Testis (tissue), 3 donors: ENCODE measurements around the gene FUCA2. TPM values are rescaled to one million over a fixed set of nuclear protein-coding genes. Genes with fewer than 3 reads are reported as not detected.

Experiments
- DNase-seq: peaks from one replicate; pipeline ENCODE4 v3.0.0-alpha.2; 2019
- H3K27ac ChIP-seq, 2 donors: fragments of 200-600 bp; sonication (generic); one replicate each; pipeline ENCODE4 v1.5.1; 2019
- H3K27me3 ChIP-seq: fragments of 200-600 bp; sonication (generic); one replicate; pipeline ENCODE4 v1.5.1; 2019
- H3K36me3 ChIP-seq: fragments of 200-600 bp; sonication (generic); one replicate; pipeline ENCODE4 v1.5.1; 2017; ENCODE audit warnings: low read depth; ENCODE audit errors: missing control alignments
- H3K4me1 ChIP-seq: fragments of 200-600 bp; sonication (generic); one replicate; pipeline ENCODE4 v1.5.1; 2019
- H3K4me3 ChIP-seq, 2 donors: fragments of 200-600 bp; sonication (generic); one replicate each; pipeline ENCODE4 v1.5.1; 2017 to 2019
- H3K9me3 ChIP-seq: fragments of 200-600 bp; sonication (generic); one replicate; pipeline ENCODE4 v1.5.1; 2017
- POLR2A ChIP-seq: fragments of 450-650 bp; IDR thresholded peaks from one replicate; pipeline ENCODE4 v1.6.1; 2017; ENCODE audit warnings: antibody characterized with exemption, mild to moderate bottlenecking, moderate library complexity
- WGBS, 2 donors: methylation state at CpG; one replicate each; pipeline ENCODE4 v1.1.5; 2018; 5-methylcytosine and 5-hydroxymethylcytosine counted together
- intact Hi-C: fragments of 100-400 bp; cut with DNase I; formaldehyde crosslinking; loops from one replicate; pipeline ENCODE4 v1.15.1; 2023; ENCODE audit warnings: low total_unique reads
- polyA plus RNA-seq: library from polyadenylated mRNA; stranded (reverse); fragments of 350-450 nt; fragmentation: Illumina TruSeq; extraction: RNeasy Lipid Tissue Mini Kit (QIAGEN cat#74804); gene quantifications from one replicate; pipeline ENCODE4 v1.2.3, GENCODE V29; 2014; ENCODE audit warnings: low read depth, low replicate concordance; ENCODE audit not compliant: insufficient read depth
- total RNA-seq, 2 donors: library from RNA; depleted of rRNA; stranded (reverse); fragments of >200 nt; gene quantifications; one replicate each; pipeline ENCODE4 v1.2.3, GENCODE V29; 2016
- TF ChIP-seq, protein P1 (sequence below), 3 experiments: fragments of 450-650 bp in 2 of 3; fragments of 200-600 bp in 1 of 3; sonication (generic) in 1 of 3; IDR thresholded peaks; one replicate each; pipeline ENCODE4 v1.5.1; 2016 to 2019; ENCODE audit warnings: antibody characterized with exemption in 3 of 3, mild to moderate bottlenecking in 2 of 3, moderate library complexity in 1 of 3

The FUCA2 gene
- total and polyA plus RNA-seq, 3 donors from 2014 or later: 20.0 to 29.4 (median 25.3) TPM

DNA sequence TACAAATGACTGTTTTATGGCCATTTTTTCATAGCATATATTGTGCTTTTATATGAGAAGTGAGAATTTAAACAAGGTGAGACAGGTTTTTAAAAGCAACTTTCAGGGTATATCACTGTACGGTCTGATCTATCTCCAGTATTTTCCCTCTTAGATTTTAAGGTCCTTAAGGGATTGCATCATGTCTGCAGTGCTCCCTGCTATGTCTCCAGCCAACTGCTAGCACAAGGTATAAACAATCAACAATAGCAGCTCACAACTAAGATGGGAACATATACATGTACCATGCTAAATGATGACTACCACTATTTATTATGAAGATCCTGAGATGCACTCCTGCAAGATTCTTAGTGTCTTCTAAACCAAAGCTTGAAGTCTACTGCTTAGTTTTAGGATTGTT is 7.2 kb downstream of the FUCA2 start:
- Histone ChIP-seq H3K9me3 (no peaks in the 10 kb centered on the region), H3K4me3 (no peak overlapping the region), H3K27me3 (no peaks in the 10 kb centered on the region), H3K27ac (no peak overlapping the region), H3K4me1 (no peaks in the 10 kb centered on the region), H3K36me3 (no peaks in the 10 kb centered on the region)
- intact Hi-C loops: no loop called here
- WGBS, 2 donors: 76 to 88% methylated on average over 1 of the region's 1 CpG
- no peak for DNase-seq
- TF ChIP-seq, protein P1, sequence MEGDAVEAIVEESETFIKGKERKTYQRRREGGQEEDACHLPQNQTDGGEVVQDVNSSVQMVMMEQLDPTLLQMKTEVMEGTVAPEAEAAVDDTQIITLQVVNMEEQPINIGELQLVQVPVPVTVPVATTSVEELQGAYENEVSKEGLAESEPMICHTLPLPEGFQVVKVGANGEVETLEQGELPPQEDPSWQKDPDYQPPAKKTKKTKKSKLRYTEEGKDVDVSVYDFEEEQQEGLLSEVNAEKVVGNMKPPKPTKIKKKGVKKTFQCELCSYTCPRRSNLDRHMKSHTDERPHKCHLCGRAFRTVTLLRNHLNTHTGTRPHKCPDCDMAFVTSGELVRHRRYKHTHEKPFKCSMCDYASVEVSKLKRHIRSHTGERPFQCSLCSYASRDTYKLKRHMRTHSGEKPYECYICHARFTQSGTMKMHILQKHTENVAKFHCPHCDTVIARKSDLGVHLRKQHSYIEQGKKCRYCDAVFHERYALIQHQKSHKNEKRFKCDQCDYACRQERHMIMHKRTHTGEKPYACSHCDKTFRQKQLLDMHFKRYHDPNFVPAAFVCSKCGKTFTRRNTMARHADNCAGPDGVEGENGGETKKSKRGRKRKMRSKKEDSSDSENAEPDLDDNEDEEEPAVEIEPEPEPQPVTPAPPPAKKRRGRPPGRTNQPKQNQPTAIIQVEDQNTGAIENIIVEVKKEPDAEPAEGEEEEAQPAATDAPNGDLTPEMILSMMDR (IDR thresholded peaks at IDR 0.05): no peak
- TF ChIP-seq POLR2A: no peak

DNA sequence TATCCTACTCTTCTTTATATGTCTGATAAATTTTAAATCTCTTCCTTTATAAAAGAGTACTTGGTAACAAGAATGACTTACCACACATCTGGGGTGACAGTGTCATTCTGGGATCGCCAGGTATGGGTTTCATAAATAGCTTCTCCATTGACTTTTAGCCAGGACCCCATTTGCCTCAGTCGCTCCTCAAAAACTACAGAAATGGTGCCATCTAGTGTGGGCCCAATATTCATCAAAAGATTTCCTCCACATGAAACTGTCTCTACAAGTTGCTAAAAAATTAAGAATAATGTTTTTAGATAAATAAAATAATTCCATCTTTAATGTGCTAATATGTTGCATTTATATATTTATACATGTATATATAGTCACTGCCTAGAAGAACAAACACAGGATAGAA is 9.7 kb downstream of the FUCA2 start:
- no peaks in the 10 kb centered on the region for H3K4me1 ChIP-seq
- no peak overlapping the region for H3K27ac ChIP-seq
- DNase-seq: no peak
- WGBS, 2 donors: 96 to 97% methylated on average over 2 of the region's 2 CpGs
- no peaks in the 10 kb centered on the region for H3K36me3 ChIP-seq
- no peaks in the 10 kb centered on the region for H3K9me3 ChIP-seq
- intact Hi-C loops: no loop called here
- no peaks in the 10 kb centered on the region for H3K27me3 ChIP-seq
- H3K4me3 ChIP-seq: no peak overlapping the region
- no peak for TF ChIP-seq POLR2A
- TF ChIP-seq, protein P1 (IDR thresholded peaks at IDR 0.05): no peak

DNA sequence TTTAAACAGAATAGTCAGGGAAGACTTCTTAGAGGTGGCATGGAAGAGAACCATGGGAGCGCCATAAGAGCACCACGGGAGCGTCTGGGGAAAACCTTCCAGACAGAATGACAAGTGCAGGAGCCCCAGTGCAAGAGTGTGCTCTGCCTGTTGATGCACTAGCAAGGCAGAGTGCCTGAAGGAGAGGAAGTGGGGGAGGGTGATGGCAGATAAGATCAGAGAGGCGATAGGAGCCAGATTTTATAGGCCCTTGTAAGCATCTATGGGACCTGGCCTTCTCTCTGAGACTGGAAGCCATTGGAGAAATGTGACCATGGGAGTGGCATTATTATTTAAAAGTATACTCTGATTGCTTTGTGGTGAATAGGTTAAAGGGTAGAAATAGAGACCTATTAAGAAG is 13.1 kb downstream of the FUCA2 start:
- DNase-seq: no peak
- Histone ChIP-seq H3K36me3 (no peaks in the 10 kb centered on the region), H3K4me1 (no peaks in the 10 kb centered on the region), H3K9me3 (no peaks in the 10 kb centered on the region), H3K27me3 (no peaks in the 10 kb centered on the region), H3K27ac (no peak overlapping the region), H3K4me3 (no peak overlapping the region)
- intact Hi-C loops: no loop called here
- TF ChIP-seq, protein P1 (IDR thresholded peaks at IDR 0.05): no peak
- no peak for TF ChIP-seq POLR2A
- WGBS, 2 donors: 80 to 82% methylated on average over 4 of the region's 4 CpGs

GRCh38 chr6:143496974-143497373 is 14.5 kb downstream of the FUCA2 start:
- WGBS, 2 donors: 95 to 100% methylated on average over 1 of the region's 1 CpG
- no peaks in the 10 kb centered on the region for H3K9me3 ChIP-seq
- no peak overlapping the region for H3K27ac ChIP-seq
- no peaks in the 10 kb centered on the region for H3K27me3 ChIP-seq
- H3K36me3 ChIP-seq: no peaks in the 10 kb centered on the region
- H3K4me1 ChIP-seq: no peaks in the 10 kb centered on the region
- TF ChIP-seq, protein P1 (IDR thresholded peaks at IDR 0.05): no peak
- no peak for TF ChIP-seq POLR2A
- DNase-seq: no peak
- no peak overlapping the region for H3K4me3 ChIP-seq
- intact Hi-C loops: no loop called here

- no peaks in the 10 kb centered on the region for H3K27me3 ChIP-seq
- no peaks in the 10 kb centered on the region for H3K36me3 ChIP-seq
- no peak for TF ChIP-seq POLR2A
- TF ChIP-seq, protein P1 (IDR thresholded peaks at IDR 0.05): no peak
- H3K27ac ChIP-seq: no peak overlapping the region
- no peaks in the 10 kb centered on the region for H3K9me3 ChIP-seq
- no peak for DNase-seq
- H3K4me3 ChIP-seq: no peak overlapping the region
- WGBS, 2 donors: 89 to 92% methylated on average over 8 of the region's 8 CpGs
- intact Hi-C loops: no loop called here
- H3K4me1 ChIP-seq: no peaks in the 10 kb centered on the region
These were observed 20.7 kb downstream of the FUCA2 start for GRCh38 chr6:143490775-143491174.
